ENCODE data around the gene ELF1.

ELF1 gene

GRCh38 chr13:41005704-41006103, 13.4 kb downstream of the ELF1 start:
- Histone ChIP-seq H3K9me2 (replicated peaks; ENCODE audit: low read depth, low read length) (no peaks in the 10 kb centered on the region), H3K4me2 (ENCODE audit: low read depth, low read length, poor library complexity, severe bottlenecking) (peak overlapping the region; percentile 92), H3K27me3 (ENCODE audit: insufficient read depth, low read length, poor library complexity, severe bottlenecking) (no peaks in the 10 kb centered on the region), H2AFZ (ENCODE audit: low read length) (no peak overlapping the region), H4K20me1 (ENCODE audit: insufficient read depth, low read length, poor library complexity, severe bottlenecking) (peaks cover 58% of the 10 kb centered on the region), H3K9ac (ENCODE audit: low read depth, low read length, poor library complexity, severe bottlenecking) (peak overlapping the region; percentile 93), H3K79me2 (ENCODE audit: insufficient read depth, low read length) (peaks cover 94% of the 10 kb centered on the region), H3K4me1 (ENCODE audit: insufficient read depth, low read length, poor library complexity, severe bottlenecking) (peaks cover 68% of the 10 kb centered on the region), H3K36me3 (ENCODE audit: insufficient read depth, low read length) (peaks cover 13% of the 10 kb centered on the region), H3K9me3 (ENCODE audit: insufficient read depth, low read depth, low read length) (no peaks in the 10 kb centered on the region), H3K4me3 (ENCODE audit: low read length, poor library complexity, severe bottlenecking) (peak overlapping the region; percentile 96), H3F3A (ENCODE audit: low read depth) (peaks cover 19% of the 10 kb centered on the region)
- no peak for TF ChIP-seq CTCF (conservative IDR thresholded peaks at IDR 0.05; ENCODE audit: low read length)
- TF ChIP-seq EZH2phosphoT487 (IDR thresholded peaks at IDR 0.05; ENCODE audit: borderline replicate concordance): no peak

- Histone ChIP-seq H3K36me3 (ENCODE audit: insufficient read depth, low read length) (peaks cover 16% of the 10 kb centered on the region), H3K9ac (ENCODE audit: low read depth, low read length, poor library complexity, severe bottlenecking) (peak overlapping the region; percentile 93), H3K9me2 (replicated peaks; ENCODE audit: low read depth, low read length) (no peaks in the 10 kb centered on the region), H3K4me3 (ENCODE audit: low read length, poor library complexity, severe bottlenecking) (peak overlapping the region; percentile 96), H3K27me3 (ENCODE audit: insufficient read depth, low read length, poor library complexity, severe bottlenecking) (no peaks in the 10 kb centered on the region), H3F3A (ENCODE audit: low read depth) (peaks cover 19% of the 10 kb centered on the region), H2AFZ (ENCODE audit: low read length) (no peak overlapping the region), H3K4me1 (ENCODE audit: insufficient read depth, low read length, poor library complexity, severe bottlenecking) (peaks cover 69% of the 10 kb centered on the region), H3K4me2 (ENCODE audit: low read depth, low read length, poor library complexity, severe bottlenecking) (peak overlapping the region; percentile 92), H3K79me2 (ENCODE audit: insufficient read depth, low read length) (peaks cover 94% of the 10 kb centered on the region), H4K20me1 (ENCODE audit: insufficient read depth, low read length, poor library complexity, severe bottlenecking) (peaks cover 63% of the 10 kb centered on the region), H3K9me3 (ENCODE audit: insufficient read depth, low read depth, low read length) (no peaks in the 10 kb centered on the region)
- TF ChIP-seq CTCF (conservative IDR thresholded peaks at IDR 0.05; ENCODE audit: low read length) (no peak), EZH2phosphoT487 (IDR thresholded peaks at IDR 0.05; ENCODE audit: borderline replicate concordance) (peak; percentile 49; the same call in 1 of the 2 replicates)
Measured at GRCh38 chr13:41004875-41005693, 14.0 kb downstream of the ELF1 start.

- Histone ChIP-seq H3K9ac (ENCODE audit: low read depth, low read length, poor library complexity, severe bottlenecking) (peak overlapping the region; percentile 93), H3K4me2 (ENCODE audit: low read depth, low read length, poor library complexity, severe bottlenecking) (peak overlapping the region; percentile 92), H2AFZ (ENCODE audit: low read length) (no peak overlapping the region), H3K9me3 (ENCODE audit: insufficient read depth, low read depth, low read length) (no peaks in the 10 kb centered on the region), H3K36me3 (ENCODE audit: insufficient read depth, low read length) (peaks cover 36% of the 10 kb centered on the region), H3K79me2 (ENCODE audit: insufficient read depth, low read length) (peaks cover 94% of the 10 kb centered on the region), H3K4me1 (ENCODE audit: insufficient read depth, low read length, poor library complexity, severe bottlenecking) (peaks cover 78% of the 10 kb centered on the region), H3K4me3 (ENCODE audit: low read length, poor library complexity, severe bottlenecking) (peak overlapping the region; percentile 96), H3K9me2 (replicated peaks; ENCODE audit: low read depth, low read length) (no peaks in the 10 kb centered on the region), H3F3A (ENCODE audit: low read depth) (peaks cover 19% of the 10 kb centered on the region), H4K20me1 (ENCODE audit: insufficient read depth, low read length, poor library complexity, severe bottlenecking) (peaks cover 68% of the 10 kb centered on the region), H3K27me3 (ENCODE audit: insufficient read depth, low read length, poor library complexity, severe bottlenecking) (no peaks in the 10 kb centered on the region)
- TF ChIP-seq EZH2phosphoT487 (IDR thresholded peaks at IDR 0.05; ENCODE audit: borderline replicate concordance): no peak
- no peak for TF ChIP-seq CTCF (conservative IDR thresholded peaks at IDR 0.05; ENCODE audit: low read length)
Measured at GRCh38 chr13:41002606-41003005, 16.5 kb downstream of the ELF1 start.
